ENCODE results near the gene OPCML. TPM values are rescaled to one million over a fixed set of nuclear protein-coding genes. Genes with fewer than 3 reads are reported as not detected.

OPCML gene
- total RNA-seq, 1 donor from 2014 or later: not detected

- intact Hi-C loops (cut with DNase I): no loop called here
- H3K4me1 ChIP-seq: no peaks in the 10 kb centered on the region
- H3K36me3 ChIP-seq: no peaks in the 10 kb centered on the region
- H3K27me3 ChIP-seq: no peaks in the 10 kb centered on the region
- no peak overlapping the region for H3K4me3 ChIP-seq
- no peak for TF ChIP-seq CTCF (IDR thresholded peaks at IDR 0.05)
- no peak for DNase-seq (ENCODE audit: low spot score in 2 of 2)
- no peaks in the 10 kb centered on the region for H3K9me3 ChIP-seq
- no peak overlapping the region for H3K27ac ChIP-seq
Measured at GRCh38 chr11:132528181-132528580, 1004.1 kb downstream of the OPCML start.

- H3K4me1 ChIP-seq: no peaks in the 10 kb centered on the region
- DNase-seq (ENCODE audit: low spot score in 2 of 2): no peak
- TF ChIP-seq CTCF (IDR thresholded peaks at IDR 0.05): no peak
- no peak overlapping the region for H3K4me3 ChIP-seq
- no peaks in the 10 kb centered on the region for H3K27me3 ChIP-seq
- no peaks in the 10 kb centered on the region for H3K9me3 ChIP-seq
- intact Hi-C loops (cut with DNase I): no loop called here
- no peaks in the 10 kb centered on the region for H3K36me3 ChIP-seq
- H3K27ac ChIP-seq: no peak overlapping the region
Measured at GRCh38 chr11:132523929-132524328, 1008.4 kb downstream of the OPCML start.

- intact Hi-C loops (cut with DNase I): no loop called here
- DNase-seq (ENCODE audit: low spot score in 2 of 2): no peak
- no peak for TF ChIP-seq CTCF (IDR thresholded peaks at IDR 0.05)
- Histone ChIP-seq H3K4me1 (no peaks in the 10 kb centered on the region), H3K27ac (no peak overlapping the region), H3K4me3 (no peak overlapping the region), H3K27me3 (no peaks in the 10 kb centered on the region), H3K36me3 (no peaks in the 10 kb centered on the region), H3K9me3 (no peaks in the 10 kb centered on the region)
Measured at GRCh38 chr11:132520199-132520598, 1012.1 kb downstream of the OPCML start.

- no peak for TF ChIP-seq CTCF (IDR thresholded peaks at IDR 0.05)
- Histone ChIP-seq H3K9me3 (no peaks in the 10 kb centered on the region), H3K4me3 (no peak overlapping the region), H3K36me3 (no peaks in the 10 kb centered on the region), H3K4me1 (no peaks in the 10 kb centered on the region), H3K27me3 (no peaks in the 10 kb centered on the region), H3K27ac (no peak overlapping the region)
- no peak for DNase-seq (ENCODE audit: low spot score in 2 of 2)
- intact Hi-C loops (cut with DNase I): no loop called here
Measured at GRCh38 chr11:132519241-132519815, 1013.0 kb downstream of the OPCML start.

GRCh38 chr11:132504501-132505041 lies 1027.7 kb downstream of the OPCML start:
- H3K9me3 ChIP-seq: no peaks in the 10 kb centered on the region
- intact Hi-C loops (cut with DNase I): no loop called here

More at GRCh38 chr11:132504501-132505041, 1027.7 kb downstream of the OPCML start:
- Histone ChIP-seq H3K4me1 (no peaks in the 10 kb centered on the region), H3K27me3 (no peaks in the 10 kb centered on the region), H3K36me3 (no peaks in the 10 kb centered on the region), H3K4me3 (no peak overlapping the region), H3K27ac (no peak overlapping the region)
- TF ChIP-seq CTCF (IDR thresholded peaks at IDR 0.05): no peak
- DNase-seq (ENCODE audit: low spot score in 2 of 2): no peak
